GM23248 (cell line): ENCODE measurements around the gene C9orf50.
"Not testable (repeated sequence)": the region's sequence is repeated elsewhere in the genome, so short reads cannot be mapped to it uniquely, and the experiment has no call there.

ENCODE experiments used
- EZH2 ChIP-seq: fragments of 200-600 bp; sonication (generic); IDR thresholded peaks from 2 replicates; pipeline ENCODE4 v1.6.1; 2018; ENCODE audit warnings: antibody characterized with exemption, mild to moderate bottlenecking; ENCODE audit not compliant: insufficient read depth, poor library complexity, severe bottlenecking
- EZH2phosphoT487 ChIP-seq: fragments of 200-600 bp; sonication (generic); IDR thresholded peaks from 2 replicates; pipeline ENCODE4 v1.6.1; 2018; ENCODE audit warnings: antibody characterized with exemption, moderate library complexity, mild to moderate bottlenecking, low read depth; ENCODE audit not compliant: insufficient read depth

GRCh38 chr9:129592790-129593189 is 28.1 kb downstream of the C9orf50 start:
- not testable (repeated sequence) for TF ChIP-seq EZH2phosphoT487, EZH2
